HFFc6 (cell line): ENCODE results near the gene USP48. TPM values are rescaled to one million over a fixed set of nuclear protein-coding genes. Genes with fewer than 3 reads are reported as not detected.
"Not testable (repeated sequence)": the region's sequence is repeated elsewhere in the genome, so short reads cannot be mapped to it uniquely, and the experiment has no call there.

Experiments
- DNase-seq: peaks from one replicate; pipeline ENCODE4 v3.0.0-alpha.2; 2018
- H3K27ac Mint-ChIP-seq: 2 replicates; pipeline ENCODE4 v1.8.0; 2020; ENCODE audit warnings: mild to moderate bottlenecking, mixed read lengths
- H3K27me3 Mint-ChIP-seq: 2 replicates; pipeline ENCODE4 v1.8.0; 2021; ENCODE audit warnings: mild to moderate bottlenecking, moderate library complexity, mixed read lengths; ENCODE audit not compliant: insufficient read depth
- H3K36me3 Mint-ChIP-seq: 2 replicates; pipeline ENCODE4 v1.8.0; 2021; ENCODE audit warnings: low read depth, mixed read lengths
- H3K4me1 Mint-ChIP-seq: 2 replicates; pipeline ENCODE4 v1.8.0; 2020; ENCODE audit warnings: low read depth, mixed read lengths
- H3K4me3 Mint-ChIP-seq: 2 replicates; pipeline ENCODE4 v1.8.0; 2020; ENCODE audit warnings: mild to moderate bottlenecking, moderate library complexity, mixed read lengths
- H3K9me3 Mint-ChIP-seq: 2 replicates; pipeline ENCODE4 v1.8.0; 2020; ENCODE audit warnings: mild to moderate bottlenecking, mixed read lengths
- CTCF ChIP-seq: fragments of 200-600 bp; sonication (generic); IDR thresholded peaks from 2 replicates; pipeline ENCODE4 v1.5.0; 2021; ENCODE audit warnings: antibody characterized with exemption, mild to moderate bottlenecking
- total RNA-seq, 6 experiments: library from RNA; stranded (reverse); fragmentation: NEBNext Ultra II Directional; extraction: Animal tissue kit (Norgen Biotek cat#: 25700); gene quantifications; 2 replicates in 1 of 6; 3 replicates in 5 of 6; pipeline ENCODE4 v1.2.3, GENCODE V29; 2021

Gene USP48
- total RNA-seq, 6 experiments from 2014 or later = 45.0 to 54.2 (median 51.1) TPM

GRCh38 chr1:21631944-21632887, 150.7 kb downstream of the USP48 start:
- Mint-ChIP-seq H3K27ac (no peak overlapping the region), H3K9me3 (no peaks in the 10 kb centered on the region), H3K27me3 (peaks cover 48% of the 10 kb centered on the region), H3K4me3 (no peak overlapping the region), H3K36me3 (no peaks in the 10 kb centered on the region), H3K4me1 (no peaks in the 10 kb centered on the region)
- TF ChIP-seq CTCF = no peak
- DNase-seq = no peak

- H3K36me3 Mint-ChIP-seq, DNase-seq, H3K9me3 Mint-ChIP-seq, H3K27ac Mint-ChIP-seq, H3K4me3 Mint-ChIP-seq, H3K4me1 Mint-ChIP-seq: not testable (repeated sequence)
- H3K27me3 Mint-ChIP-seq = peaks cover 46% of the 10 kb centered on the region
Measured at GRCh38 chr1:21631590-21631943, 151.4 kb downstream of the USP48 start.

GRCh38 chr1:21630571-21631343, 152.2 kb downstream of the USP48 start:
- H3K9me3 Mint-ChIP-seq = no peaks in the 10 kb centered on the region
- no peak overlapping the region for H3K27ac Mint-ChIP-seq
- DNase-seq = no peak
- H3K4me3 Mint-ChIP-seq = no peak overlapping the region
- peaks cover 41% of the 10 kb centered on the region for H3K27me3 Mint-ChIP-seq
- H3K4me1 Mint-ChIP-seq = no peaks in the 10 kb centered on the region
- no peaks in the 10 kb centered on the region for H3K36me3 Mint-ChIP-seq
- TF ChIP-seq CTCF = no peak

GRCh38 chr1:21629971-21630370, 153.0 kb downstream of the USP48 start:
- H3K27ac Mint-ChIP-seq = no peak overlapping the region
- TF ChIP-seq CTCF = no peak

GRCh38 chr1:21628798-21629393, 154.1 kb downstream of the USP48 start:
- DNase-seq = no peak
- H3K4me1 Mint-ChIP-seq = no peaks in the 10 kb centered on the region
- no peaks in the 10 kb centered on the region for H3K9me3 Mint-ChIP-seq
- TF ChIP-seq CTCF = no peak
- H3K4me3 Mint-ChIP-seq = no peak overlapping the region
- H3K27me3 Mint-ChIP-seq = peaks cover 32% of the 10 kb centered on the region
- no peak overlapping the region for H3K27ac Mint-ChIP-seq
- H3K36me3 Mint-ChIP-seq = no peaks in the 10 kb centered on the region

More at GRCh38 chr1:21629971-21630370, 153.0 kb downstream of the USP48 start:
- Mint-ChIP-seq H3K4me3 (no peak overlapping the region), H3K36me3 (no peaks in the 10 kb centered on the region), H3K9me3 (no peaks in the 10 kb centered on the region), H3K27me3 (peaks cover 37% of the 10 kb centered on the region), H3K4me1 (no peaks in the 10 kb centered on the region)
- no peak for DNase-seq

Other genes starting within 250 kb of the USP48 start
- under 1 TPM in 2 of 6 experiments, not detected in 4; 0.07 to 0.19 TPM for gene RAP1GAP, start 113.8 kb downstream of the USP48 start, total RNA-seq
- gene LDLRAD2, start 29.1 kb upstream of the USP48 start, total RNA-seq = under 1 TPM in 1 of 6 experiments, not detected in 5; 0.14 TPM
- 100 to 1,000 TPM; 275 to 430 (median 297) TPM for gene HSPG2, start 154.2 kb upstream of the USP48 start, total RNA-seq
- gene CELA3B, start 193.9 kb upstream of the USP48 start, total RNA-seq = not detected
- not detected for gene CELA3A, start 218.5 kb upstream of the USP48 start, total RNA-seq